Measurements from ENCODE around the gene EMILIN2.
A peak's percentile ranks its signal among the peaks of the same experiment; 100 is the strongest.
"Not testable (repeated sequence)": the region's sequence is repeated elsewhere in the genome, so short reads cannot be mapped to it uniquely, and the experiment has no call there.

EMILIN2 gene

DNA sequence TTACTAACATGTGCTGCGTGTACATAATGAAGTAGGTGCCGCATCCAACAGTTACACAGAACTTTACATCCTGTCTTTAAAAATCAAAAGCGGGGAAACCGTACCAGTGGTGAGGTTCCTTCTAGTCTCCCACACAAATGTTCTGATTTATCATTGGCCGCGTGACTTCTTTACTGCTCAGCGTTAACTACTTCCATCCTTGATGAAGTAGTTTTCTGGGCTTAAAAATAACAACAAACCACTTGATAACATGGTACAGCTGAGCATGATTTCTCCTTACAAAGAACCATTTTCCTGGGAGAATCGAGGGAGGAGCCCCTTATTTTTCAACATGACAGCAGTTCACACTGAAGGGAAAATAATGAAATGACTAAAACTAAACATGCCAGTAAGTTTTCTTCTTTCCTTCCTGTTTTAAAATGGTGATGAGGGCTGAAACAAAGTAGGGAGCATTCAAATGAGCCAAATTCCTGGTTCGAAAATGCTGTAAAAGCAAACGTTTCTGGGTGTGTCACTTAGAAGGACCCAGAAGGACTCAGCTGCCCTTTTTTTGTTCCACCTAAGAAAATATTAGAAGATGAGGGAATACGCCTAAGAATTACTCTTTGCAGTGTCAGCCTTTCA is 9.9 kb downstream of the EMILIN2 start:
- peak; percentile 34 to 43 for DNase-seq (ENCODE audit: low read depth in 1 of 2, low spot score in 1 of 2)
- H3K27me3 ChIP-seq (ENCODE audit: insufficient read depth, poor library complexity, severe bottlenecking): no peaks in the 10 kb centered on the region
- H3K27ac ChIP-seq (replicated peaks): peak overlapping the region; percentile 51
- H3K4me3 ChIP-seq (replicated peaks; ENCODE audit: insufficient read depth, low read length): no peak overlapping the region
- TF ChIP-seq, protein P1, sequence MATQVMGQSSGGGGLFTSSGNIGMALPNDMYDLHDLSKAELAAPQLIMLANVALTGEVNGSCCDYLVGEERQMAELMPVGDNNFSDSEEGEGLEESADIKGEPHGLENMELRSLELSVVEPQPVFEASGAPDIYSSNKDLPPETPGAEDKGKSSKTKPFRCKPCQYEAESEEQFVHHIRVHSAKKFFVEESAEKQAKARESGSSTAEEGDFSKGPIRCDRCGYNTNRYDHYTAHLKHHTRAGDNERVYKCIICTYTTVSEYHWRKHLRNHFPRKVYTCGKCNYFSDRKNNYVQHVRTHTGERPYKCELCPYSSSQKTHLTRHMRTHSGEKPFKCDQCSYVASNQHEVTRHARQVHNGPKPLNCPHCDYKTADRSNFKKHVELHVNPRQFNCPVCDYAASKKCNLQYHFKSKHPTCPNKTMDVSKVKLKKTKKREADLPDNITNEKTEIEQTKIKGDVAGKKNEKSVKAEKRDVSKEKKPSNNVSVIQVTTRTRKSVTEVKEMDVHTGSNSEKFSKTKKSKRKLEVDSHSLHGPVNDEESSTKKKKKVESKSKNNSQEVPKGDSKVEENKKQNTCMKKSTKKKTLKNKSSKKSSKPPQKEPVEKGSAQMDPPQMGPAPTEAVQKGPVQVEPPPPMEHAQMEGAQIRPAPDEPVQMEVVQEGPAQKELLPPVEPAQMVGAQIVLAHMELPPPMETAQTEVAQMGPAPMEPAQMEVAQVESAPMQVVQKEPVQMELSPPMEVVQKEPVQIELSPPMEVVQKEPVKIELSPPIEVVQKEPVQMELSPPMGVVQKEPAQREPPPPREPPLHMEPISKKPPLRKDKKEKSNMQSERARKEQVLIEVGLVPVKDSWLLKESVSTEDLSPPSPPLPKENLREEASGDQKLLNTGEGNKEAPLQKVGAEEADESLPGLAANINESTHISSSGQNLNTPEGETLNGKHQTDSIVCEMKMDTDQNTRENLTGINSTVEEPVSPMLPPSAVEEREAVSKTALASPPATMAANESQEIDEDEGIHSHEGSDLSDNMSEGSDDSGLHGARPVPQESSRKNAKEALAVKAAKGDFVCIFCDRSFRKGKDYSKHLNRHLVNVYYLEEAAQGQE (IDR thresholded peaks at IDR 0.05; ENCODE audit: insufficient replicate concordance, low read depth): no peak
- no peak for TF ChIP-seq POLR2AphosphoS5 (IDR thresholded peaks at IDR 0.05; ENCODE audit: low read depth)
- no peak for TF ChIP-seq GABPA (IDR thresholded peaks at IDR 0.05; ENCODE audit: low read depth)
- no peak for TF ChIP-seq SPI1 (IDR thresholded peaks at IDR 0.05; ENCODE audit: borderline replicate concordance, low read depth)
- TF ChIP-seq, protein P2, sequence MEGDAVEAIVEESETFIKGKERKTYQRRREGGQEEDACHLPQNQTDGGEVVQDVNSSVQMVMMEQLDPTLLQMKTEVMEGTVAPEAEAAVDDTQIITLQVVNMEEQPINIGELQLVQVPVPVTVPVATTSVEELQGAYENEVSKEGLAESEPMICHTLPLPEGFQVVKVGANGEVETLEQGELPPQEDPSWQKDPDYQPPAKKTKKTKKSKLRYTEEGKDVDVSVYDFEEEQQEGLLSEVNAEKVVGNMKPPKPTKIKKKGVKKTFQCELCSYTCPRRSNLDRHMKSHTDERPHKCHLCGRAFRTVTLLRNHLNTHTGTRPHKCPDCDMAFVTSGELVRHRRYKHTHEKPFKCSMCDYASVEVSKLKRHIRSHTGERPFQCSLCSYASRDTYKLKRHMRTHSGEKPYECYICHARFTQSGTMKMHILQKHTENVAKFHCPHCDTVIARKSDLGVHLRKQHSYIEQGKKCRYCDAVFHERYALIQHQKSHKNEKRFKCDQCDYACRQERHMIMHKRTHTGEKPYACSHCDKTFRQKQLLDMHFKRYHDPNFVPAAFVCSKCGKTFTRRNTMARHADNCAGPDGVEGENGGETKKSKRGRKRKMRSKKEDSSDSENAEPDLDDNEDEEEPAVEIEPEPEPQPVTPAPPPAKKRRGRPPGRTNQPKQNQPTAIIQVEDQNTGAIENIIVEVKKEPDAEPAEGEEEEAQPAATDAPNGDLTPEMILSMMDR (IDR thresholded peaks at IDR 0.05; ENCODE audit: insufficient read depth, low read length): no peak

DNA sequence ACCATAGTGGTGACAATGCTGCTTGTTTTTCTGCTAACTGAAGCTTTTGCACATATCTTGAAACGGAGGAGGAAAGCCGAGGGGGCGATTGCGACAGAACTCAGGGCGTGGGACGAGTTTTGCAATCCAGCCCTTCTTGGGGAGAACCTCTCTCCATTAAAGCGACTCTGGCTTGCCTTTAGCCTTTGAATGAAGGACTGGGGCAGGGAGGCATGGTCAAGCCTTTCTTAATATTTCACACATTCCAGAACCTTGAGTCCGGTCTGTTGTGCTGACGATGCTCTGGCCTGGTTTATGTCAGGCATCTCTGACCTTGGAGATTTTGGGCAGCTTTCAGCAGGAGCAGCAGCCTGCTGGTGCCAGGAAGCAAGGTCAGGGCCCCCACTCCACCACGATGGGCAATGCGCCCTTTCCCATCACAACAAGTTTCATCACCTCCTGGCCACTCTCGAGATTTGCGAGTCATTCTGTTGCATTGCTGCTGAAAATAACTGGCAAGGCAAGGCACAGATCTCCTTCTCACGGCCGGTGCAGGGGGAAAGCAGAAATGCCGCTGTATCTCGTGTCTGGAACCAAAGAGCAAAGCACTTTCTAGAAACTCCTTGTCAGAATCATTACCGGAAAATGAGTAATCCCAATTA is 10.8 kb downstream of the EMILIN2 start:
- TF ChIP-seq, protein P1 (IDR thresholded peaks at IDR 0.05; ENCODE audit: insufficient replicate concordance, low read depth): no peak
- TF ChIP-seq SPI1 (IDR thresholded peaks at IDR 0.05; ENCODE audit: borderline replicate concordance, low read depth) (peak; percentile 24; the same call in 1 of the 2 replicates), GABPA (IDR thresholded peaks at IDR 0.05; ENCODE audit: low read depth) (no peak), POLR2AphosphoS5 (IDR thresholded peaks at IDR 0.05; ENCODE audit: low read depth) (peak; percentile 49; the same call in 1 of the 2 replicates)
- TF ChIP-seq, protein P2 (IDR thresholded peaks at IDR 0.05; ENCODE audit: insufficient read depth, low read length): no peak
- H3K27me3 ChIP-seq (ENCODE audit: insufficient read depth, poor library complexity, severe bottlenecking): no peaks in the 10 kb centered on the region
- peak; percentile 76 to 97 for DNase-seq (ENCODE audit: low read depth in 1 of 2, low spot score in 1 of 2)
- H3K27ac ChIP-seq (replicated peaks): peak overlapping the region; percentile 51
- H3K4me3 ChIP-seq (replicated peaks; ENCODE audit: insufficient read depth, low read length): peak overlapping the region; percentile 15; the same call in 1 of the 2 replicates

DNA sequence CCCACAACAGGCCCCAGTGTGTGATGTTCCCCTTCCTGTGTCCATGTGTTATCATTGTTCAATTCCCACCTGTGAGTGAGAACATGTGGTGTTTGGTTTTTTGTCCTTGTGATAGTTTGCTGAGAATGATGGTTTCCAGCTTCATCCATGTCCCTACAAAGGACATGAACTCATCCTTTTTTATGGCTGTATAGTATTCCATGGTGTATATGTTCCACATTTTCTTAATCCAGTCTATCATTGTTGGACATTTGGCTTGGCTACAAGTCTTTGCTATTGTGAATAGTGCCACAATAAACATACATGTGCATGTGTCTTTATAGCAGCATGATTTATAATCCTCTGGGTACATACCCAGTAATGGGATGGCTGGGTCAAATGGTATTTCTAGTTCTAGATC is 13.6 kb downstream of the EMILIN2 start:
- not testable (repeated sequence) for H3K27ac ChIP-seq (replicated peaks); H3K4me3 ChIP-seq (replicated peaks; ENCODE audit: insufficient read depth, low read length); DNase-seq (ENCODE audit: low read depth in 1 of 2, low spot score in 1 of 2); H3K27me3 ChIP-seq (ENCODE audit: insufficient read depth, poor library complexity, severe bottlenecking)

DNA sequence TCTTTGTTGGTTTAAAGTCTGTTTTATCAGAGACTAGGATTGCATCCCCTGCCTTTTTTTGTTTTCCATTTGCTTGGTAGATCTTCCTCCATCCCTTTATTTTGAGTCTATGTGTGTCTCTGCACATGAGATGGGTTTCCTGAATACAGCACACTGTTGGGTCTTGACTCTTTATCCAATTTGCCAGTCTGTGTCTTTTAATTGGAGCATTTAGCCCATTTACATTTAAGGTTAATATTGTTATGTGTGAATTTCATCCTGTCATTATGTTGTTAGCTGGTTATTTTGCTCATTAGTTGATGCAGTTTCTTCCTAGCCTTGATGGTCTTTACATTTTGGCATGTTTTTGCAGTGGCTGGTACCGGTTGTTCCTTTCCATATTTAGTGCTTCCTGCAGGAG is 17.2 kb downstream of the EMILIN2 start:
- H3K27me3 ChIP-seq (ENCODE audit: insufficient read depth, poor library complexity, severe bottlenecking); H3K4me3 ChIP-seq (replicated peaks; ENCODE audit: insufficient read depth, low read length); H3K27ac ChIP-seq (replicated peaks); DNase-seq (ENCODE audit: low read depth in 1 of 2, low spot score in 1 of 2): not testable (repeated sequence)

DNA sequence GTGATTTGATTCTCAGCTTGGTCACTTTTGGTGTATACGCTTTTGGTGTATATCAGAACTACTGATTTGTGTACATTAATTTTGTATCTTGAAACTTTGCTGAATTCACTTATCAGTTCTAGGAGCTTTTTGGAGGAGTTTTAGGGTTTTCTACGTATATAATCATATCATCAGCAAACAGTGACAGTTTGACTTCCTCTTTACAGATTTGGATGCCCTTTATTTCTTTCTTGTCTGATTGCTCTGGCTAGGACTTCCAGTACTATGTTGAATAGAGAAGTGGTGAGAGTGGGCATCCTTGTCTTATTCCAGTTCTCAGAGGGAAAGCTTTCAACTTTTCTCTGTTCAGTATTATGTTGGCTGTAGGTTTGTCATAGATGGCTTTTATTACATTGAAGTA is 19.7 kb downstream of the EMILIN2 start:
- peak; percentile 73 for TF ChIP-seq SPI1 (IDR thresholded peaks at IDR 0.05; ENCODE audit: borderline replicate concordance, low read depth)
- H3K27ac ChIP-seq (replicated peaks); DNase-seq (ENCODE audit: low read depth in 1 of 2, low spot score in 1 of 2); H3K4me3 ChIP-seq (replicated peaks; ENCODE audit: insufficient read depth, low read length); H3K27me3 ChIP-seq (ENCODE audit: insufficient read depth, poor library complexity, severe bottlenecking): not testable (repeated sequence)

Measured in HL-60 (cell line).